ENCODE measurements around the gene TRMT61A. TPM values are rescaled to one million over a fixed set of nuclear protein-coding genes. Genes with fewer than 3 reads are reported as not detected.

The TRMT61A gene
- polyA plus RNA-seq, 1 donor: 8.5 TPM

DNA sequence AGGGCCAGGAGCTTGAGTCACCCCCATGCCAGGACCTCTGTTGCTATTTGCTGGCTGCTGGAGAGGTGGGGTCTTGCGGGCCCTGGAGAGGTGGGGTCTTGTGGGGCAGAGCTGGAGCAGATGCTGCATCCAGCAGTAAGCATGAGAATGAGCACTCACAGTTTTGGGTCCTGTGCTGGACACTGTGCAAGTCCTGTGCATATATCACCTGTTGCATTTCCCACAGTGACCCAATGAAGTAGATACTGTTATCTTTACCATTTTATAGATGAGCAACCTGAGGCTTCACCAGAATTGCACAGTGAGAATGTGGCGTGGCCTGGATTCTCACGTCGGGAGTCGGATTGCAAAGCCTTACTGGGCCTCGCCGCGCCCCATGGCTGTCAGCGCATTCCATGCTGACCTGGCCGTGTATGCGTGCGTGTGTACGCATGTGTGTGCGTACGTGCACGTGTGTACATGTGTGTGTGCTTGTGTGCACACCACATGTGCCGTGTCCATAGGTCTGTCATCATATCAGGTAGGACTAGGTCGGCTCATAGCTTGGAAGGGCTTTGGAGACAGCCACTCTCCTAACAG, 45.8 kb downstream of the TRMT61A start:
- Histone ChIP-seq H3K4me3 (ENCODE audit: low read length) (no peak overlapping the region), H3K9me3 (ENCODE audit: control insufficient read depth, low read depth, low read length) (no peaks in the 10 kb centered on the region), H3K4me1 (ENCODE audit: control insufficient read depth, insufficient read depth, low read length) (peaks cover 3% of the 10 kb centered on the region), H3K27me3 (ENCODE audit: control insufficient read depth, insufficient read depth, low read length) (no peaks in the 10 kb centered on the region), H3K27ac (ENCODE audit: low read length) (no peak overlapping the region), H3K36me3 (ENCODE audit: control insufficient read depth, insufficient read depth, low read length) (peaks cover 51% of the 10 kb centered on the region)
- DNase-seq: no peak
- WGBS (ENCODE audit: insufficient coverage, low lambda C conversion rate): no CpG with 5 or more reads among the region's 18 CpGs

DNA sequence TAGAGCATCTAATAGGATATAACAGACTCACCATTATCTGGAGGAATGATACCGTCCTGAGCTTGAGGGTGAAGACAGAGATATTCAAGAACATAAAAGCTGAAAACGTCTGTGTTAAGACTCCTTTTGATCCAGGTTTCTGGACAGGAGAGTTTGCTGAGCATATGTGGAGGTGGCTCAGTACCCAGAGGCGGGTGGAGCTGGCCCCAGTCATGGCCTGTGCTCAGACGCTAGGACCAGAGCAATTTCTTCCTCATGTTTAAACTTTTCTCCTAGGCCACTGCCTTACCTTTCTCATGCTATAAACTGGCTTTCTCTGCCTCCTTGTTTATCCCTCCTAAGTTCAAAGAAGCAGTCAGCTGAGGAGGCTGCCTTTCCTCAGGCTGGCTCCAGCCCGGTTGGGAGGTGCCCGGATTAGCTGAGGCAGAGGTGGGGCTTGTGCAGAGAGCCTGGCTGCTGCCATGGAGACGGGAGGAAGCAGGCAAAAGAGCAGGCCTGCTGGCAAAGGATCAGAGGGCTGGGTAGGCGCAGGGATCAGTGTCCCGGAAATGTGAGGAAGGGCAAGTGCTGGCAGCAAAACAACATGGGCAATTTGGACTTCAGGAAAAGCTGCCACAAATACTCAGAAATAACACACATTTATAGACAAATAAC, 47.5 kb downstream of the TRMT61A start:
- DNase-seq: peak; percentile 72
- Histone ChIP-seq H3K36me3 (ENCODE audit: control insufficient read depth, insufficient read depth, low read length) (peaks cover 54% of the 10 kb centered on the region), H3K4me1 (ENCODE audit: control insufficient read depth, insufficient read depth, low read length) (peaks cover 3% of the 10 kb centered on the region), H3K27me3 (ENCODE audit: control insufficient read depth, insufficient read depth, low read length) (no peaks in the 10 kb centered on the region), H3K9me3 (ENCODE audit: control insufficient read depth, low read depth, low read length) (no peaks in the 10 kb centered on the region), H3K4me3 (ENCODE audit: low read length) (no peak overlapping the region), H3K27ac (ENCODE audit: low read length) (peak overlapping the region; percentile 56)
- 60% methylated on average over 2 of the region's 9 CpGs for WGBS (ENCODE audit: insufficient coverage, low lambda C conversion rate)

DNA sequence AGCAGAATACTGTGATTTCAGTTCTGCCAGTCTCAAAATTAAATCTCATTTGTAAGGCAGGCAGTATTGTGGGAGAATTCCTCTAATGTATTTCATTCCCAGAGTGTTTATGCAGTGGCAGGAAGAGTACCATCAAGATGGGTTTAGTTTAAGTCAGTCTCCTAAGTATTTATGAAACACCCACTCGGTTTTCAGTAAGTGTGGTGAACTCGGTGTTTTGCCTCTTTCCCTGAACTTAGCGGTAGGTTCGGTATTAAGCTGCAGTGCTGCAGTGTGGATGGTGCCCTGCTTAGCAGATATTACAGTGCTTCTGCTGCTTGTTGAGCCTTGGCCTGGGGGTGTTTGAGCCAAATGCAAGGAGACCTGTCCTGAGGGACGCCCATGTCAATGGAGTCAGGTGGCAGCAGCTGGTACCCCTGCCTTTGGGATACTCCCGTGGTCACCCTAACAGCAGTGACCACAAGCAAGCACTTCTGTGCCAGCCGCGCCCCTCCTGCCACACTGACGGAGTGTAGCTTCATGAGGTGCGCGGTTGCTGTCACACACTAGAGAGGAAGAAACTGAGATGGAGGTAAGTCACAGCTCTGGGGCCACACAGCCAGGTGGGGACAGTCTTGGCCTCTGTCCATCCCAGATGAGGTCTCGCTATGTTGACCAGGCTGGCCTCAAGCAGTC, 49.5 kb downstream of the TRMT61A start:
- Histone ChIP-seq H3K4me1 (ENCODE audit: control insufficient read depth, insufficient read depth, low read length) (peaks cover 3% of the 10 kb centered on the region), H3K9me3 (ENCODE audit: control insufficient read depth, low read depth, low read length) (no peaks in the 10 kb centered on the region), H3K27ac (ENCODE audit: low read length) (no peak overlapping the region), H3K27me3 (ENCODE audit: control insufficient read depth, insufficient read depth, low read length) (no peaks in the 10 kb centered on the region), H3K36me3 (ENCODE audit: control insufficient read depth, insufficient read depth, low read length) (peaks cover 53% of the 10 kb centered on the region), H3K4me3 (ENCODE audit: low read length) (no peak overlapping the region)
- DNase-seq: no peak
- no CpG with 5 or more reads among the region's 12 CpGs for WGBS (ENCODE audit: insufficient coverage, low lambda C conversion rate)

DNA sequence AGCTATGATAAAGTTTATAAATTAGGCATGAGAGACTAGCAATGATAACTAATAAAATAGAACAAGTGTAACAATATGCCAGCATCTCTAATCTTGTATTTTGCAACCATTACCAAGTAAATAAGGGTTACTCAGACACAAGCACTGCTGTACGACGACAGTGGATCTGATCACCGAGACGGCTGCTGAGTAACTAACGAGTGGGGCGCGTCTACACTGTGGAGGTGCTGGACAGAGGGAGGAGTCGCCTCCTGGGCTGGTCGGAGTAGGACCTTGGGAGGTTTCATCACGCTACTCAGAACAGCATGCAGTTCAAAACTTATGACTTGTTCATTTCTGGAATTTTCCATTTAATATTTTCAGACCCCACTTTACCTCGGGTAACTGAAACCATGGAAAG, 52.2 kb downstream of the TRMT61A start:
- Histone ChIP-seq H3K9me3 (ENCODE audit: control insufficient read depth, low read depth, low read length) (no peaks in the 10 kb centered on the region), H3K4me1 (ENCODE audit: control insufficient read depth, insufficient read depth, low read length) (peaks cover 3% of the 10 kb centered on the region), H3K27me3 (ENCODE audit: control insufficient read depth, insufficient read depth, low read length) (no peaks in the 10 kb centered on the region), H3K36me3 (ENCODE audit: control insufficient read depth, insufficient read depth, low read length) (peaks cover 40% of the 10 kb centered on the region), H3K27ac (ENCODE audit: low read length) (no peak overlapping the region), H3K4me3 (ENCODE audit: low read length) (no peak overlapping the region)
- no CpG with 5 or more reads among the region's 11 CpGs for WGBS (ENCODE audit: insufficient coverage, low lambda C conversion rate)
- DNase-seq: no peak

DNA sequence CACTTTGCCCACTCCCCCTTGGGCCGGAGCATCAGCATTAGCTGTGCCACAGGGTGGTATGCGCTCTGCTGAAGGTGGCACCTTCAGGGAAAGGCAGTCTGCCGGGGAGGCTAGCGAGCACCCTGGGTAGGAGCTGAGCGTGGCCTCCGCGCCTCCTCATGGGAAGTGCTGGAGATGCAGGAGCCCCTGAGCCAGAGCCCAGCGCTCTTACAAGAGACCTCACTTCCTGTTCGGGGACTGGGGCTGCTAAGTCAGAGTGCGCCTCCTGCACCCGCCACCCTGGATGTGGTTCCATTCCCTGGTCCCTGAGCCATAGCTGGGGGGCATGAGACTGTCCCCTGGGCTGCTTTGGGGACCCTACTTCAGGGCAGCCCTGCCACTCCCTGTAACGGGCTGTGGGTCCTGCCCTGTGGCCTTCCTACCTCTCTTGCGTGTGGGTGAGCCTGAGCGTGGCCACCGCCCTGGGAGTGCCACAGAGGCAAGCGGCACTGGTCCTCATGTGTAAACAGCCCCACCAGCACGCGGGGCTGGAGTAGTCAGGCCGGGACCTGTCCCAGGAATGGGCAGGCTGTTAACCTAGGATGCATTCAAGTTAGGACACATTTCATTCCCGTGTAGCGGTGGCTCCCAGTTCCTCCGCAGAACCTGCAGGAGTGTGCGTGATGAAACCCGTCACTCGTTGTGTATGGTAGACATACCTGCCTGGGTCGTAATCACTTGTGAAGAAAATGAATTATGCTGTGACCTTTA, 53.1 kb downstream of the TRMT61A start:
- H3K36me3 ChIP-seq (ENCODE audit: control insufficient read depth, insufficient read depth, low read length): peaks cover 34% of the 10 kb centered on the region
- no peak for DNase-seq
- H3K27me3 ChIP-seq (ENCODE audit: control insufficient read depth, insufficient read depth, low read length): no peaks in the 10 kb centered on the region
- no peaks in the 10 kb centered on the region for H3K9me3 ChIP-seq (ENCODE audit: control insufficient read depth, low read depth, low read length)
- WGBS (ENCODE audit: insufficient coverage, low lambda C conversion rate): no CpG with 5 or more reads among the region's 26 CpGs
- H3K27ac ChIP-seq (ENCODE audit: low read length): no peak overlapping the region
- no peak overlapping the region for H3K4me3 ChIP-seq (ENCODE audit: low read length)
- H3K4me1 ChIP-seq (ENCODE audit: control insufficient read depth, insufficient read depth, low read length): no peaks in the 10 kb centered on the region

DNA sequence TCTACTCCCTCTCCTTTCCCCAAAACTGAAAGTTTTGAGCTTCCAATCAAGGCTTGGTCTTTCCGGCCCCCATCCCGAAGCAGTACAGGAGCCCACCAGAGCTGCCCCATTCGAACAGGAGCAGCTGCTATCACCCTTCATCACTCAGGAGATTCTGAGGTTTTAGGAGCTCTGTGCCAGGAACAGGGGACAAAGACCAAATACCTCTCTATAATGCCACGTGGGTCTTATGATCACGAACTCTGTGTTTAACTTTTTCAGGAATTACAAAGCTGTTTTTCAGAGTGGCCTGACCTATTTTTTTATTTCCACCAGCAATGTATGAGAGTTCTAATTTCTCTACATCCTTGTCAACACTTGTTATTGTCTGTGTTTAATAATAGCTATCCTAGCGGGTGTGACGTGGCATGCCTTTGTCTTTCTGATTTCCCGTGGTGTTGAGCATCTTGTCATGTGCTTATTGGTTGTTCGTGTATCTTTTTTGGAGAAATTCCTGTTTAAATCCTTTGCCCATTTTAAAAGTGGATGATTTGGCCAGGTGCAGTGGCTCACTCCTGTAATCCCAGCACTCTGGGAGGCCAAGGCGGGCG, 55.4 kb downstream of the TRMT61A start:
- no CpG with 5 or more reads among the region's 11 CpGs for WGBS (ENCODE audit: insufficient coverage, low lambda C conversion rate)
- H3K4me1 ChIP-seq (ENCODE audit: control insufficient read depth, insufficient read depth, low read length): no peaks in the 10 kb centered on the region

More for the DNA sequence above, 55.4 kb downstream of the TRMT61A start:
- H3K27ac ChIP-seq (ENCODE audit: low read length): no peak overlapping the region
- H3K36me3 ChIP-seq (ENCODE audit: control insufficient read depth, insufficient read depth, low read length): peaks cover 29% of the 10 kb centered on the region
- DNase-seq: no peak
- H3K27me3 ChIP-seq (ENCODE audit: control insufficient read depth, insufficient read depth, low read length): no peaks in the 10 kb centered on the region
- no peak overlapping the region for H3K4me3 ChIP-seq (ENCODE audit: low read length)
- no peaks in the 10 kb centered on the region for H3K9me3 ChIP-seq (ENCODE audit: control insufficient read depth, low read depth, low read length)

Other genes starting within 250 kb of the TRMT61A start
- gene EIF5, start 195.0 kb upstream of the TRMT61A start, polyA plus RNA-seq: 197 TPM
- gene MARK3, start 143.8 kb upstream of the TRMT61A start, polyA plus RNA-seq: 66.0 TPM
- 326 TPM for gene CKB, start 6.4 kb upstream of the TRMT61A start, polyA plus RNA-seq
- 22.5 TPM for gene BAG5, start 33.5 kb downstream of the TRMT61A start, polyA plus RNA-seq
- gene COA8, start 33.8 kb downstream of the TRMT61A start, polyA plus RNA-seq: 45.6 TPM
- 115 TPM for gene KLC1, start 100.0 kb downstream of the TRMT61A start, polyA plus RNA-seq
- 14.7 TPM for gene XRCC3, start 186.3 kb downstream of the TRMT61A start, polyA plus RNA-seq
- gene ZFYVE21, start 186.6 kb downstream of the TRMT61A start, polyA plus RNA-seq: 60.5 TPM

Data from large intestine (tissue), 3 donors.